GM10248 (cell line): Measurements from ENCODE around the gene MROH7.

Experiments
- CTCF ChIA-PET: fragments of 300-600 bp; sonication (Branson Sonifier 250); formaldehyde crosslinking; extraction: SDS; loops from one replicate; lab custom pipeline; 2021; ENCODE audit warnings: antibody characterized with exemption; lab: Yijun Ruan, JAX
- POLR2A ChIA-PET: fragments of 350-650 bp; sonication (Branson Sonifier 250); formaldehyde crosslinking; extraction: SDS; loops from one replicate; lab custom pipeline; 2020; ENCODE audit warnings: antibody characterized with exemption; lab: Yijun Ruan, JAX
- DNase-seq: peaks from one replicate; pipeline ENCODE4 v3.0.0; 2012; ENCODE audit errors: extremely low spot score
- TF ChIP-seq, protein P1 (sequence below): IDR thresholded peaks from 2 replicates; pipeline ENCODE4 v1.5.1; 2012; ENCODE audit warnings: mild to moderate bottlenecking, low read depth; ENCODE audit errors: extremely low read depth, missing control alignments, control extremely low read depth

The MROH7 gene

DNA sequence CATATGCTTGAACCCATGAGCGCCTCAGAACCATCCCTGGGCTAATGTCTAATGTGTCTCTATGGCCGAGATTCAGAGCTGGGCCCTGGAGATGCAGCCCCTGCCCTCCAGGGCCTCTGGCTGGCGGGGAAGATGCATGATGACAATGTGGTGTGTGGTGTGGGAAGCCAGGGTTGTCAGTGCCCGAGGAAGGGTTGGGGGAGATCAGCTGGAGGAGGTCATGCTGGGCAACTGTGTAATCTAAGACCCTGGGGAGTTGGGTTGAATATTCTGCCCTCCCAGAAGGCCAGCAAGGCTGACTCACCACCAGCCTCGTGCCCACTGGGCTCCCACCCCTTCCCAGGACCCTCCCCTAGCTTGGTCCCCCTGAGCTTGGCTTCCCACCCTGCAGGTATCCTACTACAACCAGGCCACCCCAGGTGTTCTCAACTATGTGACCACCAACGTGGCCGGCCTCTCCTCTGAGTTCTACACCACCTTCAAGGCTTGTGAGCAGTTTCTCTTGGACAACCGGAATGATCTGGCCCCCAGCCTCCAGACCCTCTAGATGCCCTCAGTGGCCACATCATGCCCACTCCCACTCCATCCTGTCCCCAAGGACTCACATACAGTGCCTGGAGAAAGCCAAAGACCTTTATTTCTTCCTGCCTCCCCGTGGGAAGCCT is 32.9 kb upstream of the MROH7 start:
- CTCF ChIA-PET = no interaction called here
- no peak for DNase-seq
- POLR2A ChIA-PET = no interaction called here
- TF ChIP-seq, protein P1, sequence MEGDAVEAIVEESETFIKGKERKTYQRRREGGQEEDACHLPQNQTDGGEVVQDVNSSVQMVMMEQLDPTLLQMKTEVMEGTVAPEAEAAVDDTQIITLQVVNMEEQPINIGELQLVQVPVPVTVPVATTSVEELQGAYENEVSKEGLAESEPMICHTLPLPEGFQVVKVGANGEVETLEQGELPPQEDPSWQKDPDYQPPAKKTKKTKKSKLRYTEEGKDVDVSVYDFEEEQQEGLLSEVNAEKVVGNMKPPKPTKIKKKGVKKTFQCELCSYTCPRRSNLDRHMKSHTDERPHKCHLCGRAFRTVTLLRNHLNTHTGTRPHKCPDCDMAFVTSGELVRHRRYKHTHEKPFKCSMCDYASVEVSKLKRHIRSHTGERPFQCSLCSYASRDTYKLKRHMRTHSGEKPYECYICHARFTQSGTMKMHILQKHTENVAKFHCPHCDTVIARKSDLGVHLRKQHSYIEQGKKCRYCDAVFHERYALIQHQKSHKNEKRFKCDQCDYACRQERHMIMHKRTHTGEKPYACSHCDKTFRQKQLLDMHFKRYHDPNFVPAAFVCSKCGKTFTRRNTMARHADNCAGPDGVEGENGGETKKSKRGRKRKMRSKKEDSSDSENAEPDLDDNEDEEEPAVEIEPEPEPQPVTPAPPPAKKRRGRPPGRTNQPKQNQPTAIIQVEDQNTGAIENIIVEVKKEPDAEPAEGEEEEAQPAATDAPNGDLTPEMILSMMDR = no peak

DNA sequence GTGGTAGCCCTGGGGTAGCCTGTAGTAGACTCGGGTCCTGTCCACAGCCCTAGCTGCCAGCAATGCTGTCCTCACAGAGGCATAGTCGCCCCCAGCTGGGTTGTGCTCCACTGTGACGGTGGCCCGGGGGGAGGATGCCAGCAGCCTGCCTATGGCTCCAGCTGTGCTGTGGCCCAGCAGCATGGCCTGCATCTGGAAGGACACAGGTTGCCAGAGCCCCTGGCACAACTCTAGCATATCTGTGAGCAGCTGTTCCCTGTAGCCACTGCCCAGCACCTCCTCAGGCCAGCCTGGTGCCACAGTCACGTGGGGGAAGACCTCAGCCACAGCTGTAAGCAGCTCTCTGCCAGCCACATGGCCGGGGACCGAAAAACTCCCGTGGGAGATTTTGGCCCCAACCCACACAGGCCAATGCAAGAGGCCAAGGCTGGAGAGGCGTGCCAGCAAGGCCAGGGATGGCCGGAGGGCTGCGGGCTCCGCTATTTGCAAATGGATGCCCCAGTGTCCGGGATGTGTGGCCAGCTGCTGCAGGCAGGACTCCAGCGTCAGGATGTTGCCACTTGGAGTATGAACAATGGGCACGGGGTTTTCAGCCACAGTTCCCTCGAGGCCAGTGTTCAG is 32.2 kb upstream of the MROH7 start:
- POLR2A ChIA-PET = no interaction called here
- CTCF ChIA-PET = interaction anchor here (0.9 kb wide), 1 partner anchor 26 kb away, joined by 3 read pairs; no protein-coding TSS in a partner anchor
- no peak for DNase-seq
- TF ChIP-seq, protein P1 = no peak

DNA sequence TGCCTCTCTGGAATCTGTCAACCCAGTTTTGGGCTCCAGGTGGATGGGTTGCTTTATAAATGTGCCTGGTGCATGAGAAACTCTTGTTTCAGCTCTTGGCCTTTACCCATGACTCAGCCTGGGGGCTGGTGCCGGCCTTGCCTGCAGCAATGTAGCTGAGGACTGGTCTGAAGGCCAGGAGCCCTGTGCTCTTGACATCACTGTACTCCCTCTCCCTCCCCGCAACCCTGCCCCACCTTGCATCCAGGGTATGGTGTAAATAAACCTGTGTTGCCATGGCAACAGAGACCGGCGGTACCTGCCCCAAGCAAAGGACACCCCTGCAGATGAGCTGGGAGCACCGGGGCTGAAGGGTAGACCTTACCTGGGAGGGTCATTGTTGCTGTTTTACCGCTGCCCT is 31.5 kb upstream of the MROH7 start:
- DNase-seq = no peak
- TF ChIP-seq, protein P1 = no peak
- CTCF ChIA-PET = interaction anchor here (0.9 kb wide), 1 partner anchor 26 kb away, joined by 3 read pairs; no protein-coding TSS in a partner anchor
- POLR2A ChIA-PET = no interaction called here

DNA sequence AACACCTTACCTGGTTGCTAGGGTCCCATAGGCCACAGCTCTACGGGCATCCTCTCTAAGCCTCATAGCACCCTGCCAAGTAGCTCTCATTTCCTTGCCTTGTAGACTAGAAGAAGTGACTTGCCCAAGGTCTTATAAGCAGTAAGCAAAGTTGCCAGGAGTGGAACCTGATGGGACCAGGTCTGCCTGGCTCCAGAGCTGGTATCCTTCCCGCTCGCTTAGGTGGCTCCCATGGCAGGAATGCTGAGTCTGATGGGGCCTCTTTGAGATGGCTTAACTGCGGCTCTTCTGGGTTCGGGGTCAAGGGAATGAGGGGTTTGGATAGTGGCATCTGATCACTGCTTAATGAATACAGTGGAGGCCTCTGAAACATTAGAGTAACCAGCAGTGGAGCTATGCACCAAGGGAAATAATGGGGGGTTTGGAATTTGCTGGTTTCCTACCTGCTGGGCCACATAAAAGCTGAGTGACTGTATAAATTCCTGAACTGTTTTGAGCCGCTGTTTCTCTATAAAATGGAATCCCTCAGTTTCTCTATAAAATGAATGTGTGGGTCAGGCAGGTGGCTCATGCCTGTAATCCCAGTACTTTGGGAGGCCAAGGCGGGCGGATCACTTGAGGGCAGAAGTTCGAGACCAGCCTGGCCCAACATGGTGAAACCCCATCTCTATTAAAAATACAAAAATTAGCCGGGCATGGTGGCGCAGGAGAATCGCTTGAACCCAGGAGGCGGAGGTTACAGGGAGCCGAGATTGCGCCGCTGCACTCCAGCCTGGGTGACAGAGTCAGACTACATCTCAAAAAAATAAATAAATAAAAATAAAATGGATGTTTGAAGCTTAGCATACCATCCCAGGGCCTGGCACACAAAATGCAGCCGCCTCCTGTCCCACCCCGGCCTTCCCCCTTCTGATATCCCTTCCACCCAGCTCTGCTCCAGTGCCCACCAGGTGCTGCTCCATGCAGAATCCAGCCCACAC is 30.7 kb upstream of the MROH7 start:
- POLR2A ChIA-PET = no interaction called here
- CTCF ChIA-PET = no interaction called here
- TF ChIP-seq, protein P1 = no peak
- no peak for DNase-seq

DNA sequence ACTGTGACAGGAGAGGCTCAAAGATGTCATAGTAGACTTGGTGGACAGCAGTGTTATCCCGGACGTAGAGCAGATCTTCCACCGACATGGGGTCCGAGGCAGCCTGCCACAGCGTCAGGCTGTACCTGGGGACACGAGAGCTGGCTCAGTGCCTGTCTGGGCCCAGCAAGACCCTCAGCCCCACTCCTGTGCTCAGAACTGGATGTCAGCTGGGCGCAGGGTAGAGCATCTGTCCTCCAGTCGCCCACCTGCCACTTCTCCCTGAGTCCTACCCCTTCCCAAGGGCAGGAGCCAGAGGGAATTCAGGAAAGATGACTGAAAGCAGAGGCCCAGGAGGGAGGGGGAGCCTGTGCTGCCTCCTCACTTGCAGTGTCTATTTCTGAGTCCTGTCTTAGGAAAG is 30.0 kb upstream of the MROH7 start:
- TF ChIP-seq, protein P1 = no peak
- CTCF ChIA-PET = no interaction called here
- POLR2A ChIA-PET = no interaction called here
- DNase-seq = no peak

DNA sequence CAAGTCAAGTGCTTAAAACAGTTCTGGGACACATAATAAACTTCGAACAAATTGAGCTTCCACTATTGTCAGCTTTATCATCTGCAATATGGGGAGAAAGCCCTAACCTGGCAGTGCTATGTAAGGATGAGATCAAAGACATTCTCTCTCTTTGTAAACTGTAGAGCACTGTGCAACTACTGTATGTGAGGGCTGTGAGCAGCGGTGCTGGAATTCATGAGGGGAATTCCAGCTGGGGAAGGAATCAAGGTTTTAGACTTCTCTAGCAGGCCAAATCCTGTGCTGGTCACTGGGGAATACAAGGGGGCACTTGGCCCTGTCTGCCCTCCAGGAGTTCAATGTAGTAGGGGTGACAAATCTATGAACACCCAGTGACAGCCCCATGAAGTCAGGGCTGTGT is 27.6 kb upstream of the MROH7 start:
- POLR2A ChIA-PET = no interaction called here

More for the DNA sequence above, 27.6 kb upstream of the MROH7 start:
- CTCF ChIA-PET = interaction anchor here (1.4 kb wide), 1 partner anchor 9 kb away, joined by 4 read pairs; the partner anchor contains the start of gene FAM151A
- TF ChIP-seq, protein P1 = no peak
- DNase-seq = no peak
